Measurements from ENCODE around the gene EEF1AKMT1. TPM values are rescaled to one million over a fixed set of nuclear protein-coding genes. Genes with fewer than 3 reads are reported as not detected.
A peak's percentile ranks its signal among the peaks of the same experiment; 100 is the strongest.
"Not testable (repeated sequence)": the region's sequence is repeated elsewhere in the genome, so short reads cannot be mapped to it uniquely, and the experiment has no call there.

Gene EEF1AKMT1
- total and polyA plus RNA-seq, 4 donors = 9.1 to 12.5 (median 10.7) TPM

DNA sequence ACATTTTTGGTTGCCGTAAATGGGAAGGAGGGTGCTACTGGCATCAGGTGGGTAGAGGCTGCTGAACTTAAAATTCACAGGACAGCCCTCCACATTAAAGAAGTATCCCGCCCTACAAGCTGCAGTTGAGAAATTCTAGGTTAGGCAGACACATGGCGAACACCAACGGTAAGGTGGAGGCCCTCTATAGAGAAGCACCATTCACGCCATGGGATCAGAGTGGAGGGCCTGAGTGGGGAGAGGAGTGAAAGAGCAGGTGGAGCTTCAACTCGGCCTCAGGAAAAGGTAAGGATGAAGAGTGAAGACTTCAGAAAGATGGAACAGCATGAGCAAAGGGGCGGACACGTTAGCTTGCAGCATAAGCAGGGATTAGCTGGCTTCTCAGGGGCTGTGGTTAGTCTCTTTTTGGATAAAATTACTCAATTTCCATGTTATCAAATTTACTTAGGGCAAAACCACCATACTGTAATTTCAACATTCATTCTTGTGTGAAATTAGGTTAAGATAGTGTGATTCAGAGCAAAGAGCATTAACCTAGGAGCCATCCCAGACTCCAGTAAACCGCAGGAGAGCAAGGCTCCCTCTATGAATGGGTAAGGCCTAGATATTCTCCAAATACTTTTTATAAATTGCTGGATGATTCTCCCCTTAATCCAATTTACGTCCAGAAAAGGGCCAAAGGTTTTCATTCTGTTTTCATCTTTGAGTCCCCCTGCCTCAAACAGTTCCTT lies 1.2 kb downstream of the EEF1AKMT1 start:
- intact Hi-C loops (cut with DNase I) = loop anchor here (5.0 to 10.0 kb wide), 4 partner anchors 40 to 205 kb away; partner anchors contain the start of gene IFT88 (in 1 of the 2)
- peak overlapping the region; percentile 12 to 55 for H3K4me3 ChIP-seq (ENCODE audit: low read length in 2 of 2)
- no peaks in the 10 kb centered on the region for H3K4me1 ChIP-seq (ENCODE audit: control insufficient read depth in 1 of 2, insufficient read depth in 2 of 2, low read length in 2 of 2)
- no peaks in the 10 kb centered on the region for H3K27me3 ChIP-seq (ENCODE audit: control insufficient read depth in 1 of 2, insufficient read depth in 2 of 2, low read length in 1 of 2)
- H3K9me3 ChIP-seq (ENCODE audit: control insufficient read depth, low read length) = no peaks in the 10 kb centered on the region
- H3K36me3 ChIP-seq (ENCODE audit: control insufficient read depth in 1 of 2, insufficient read depth in 2 of 2, low read length in 1 of 2) = peaks cover 0 to 9% of the 10 kb centered on the region in 2 donors
- DNase-seq = no peak
- WGBS, 2 donors = 87% methylated on average over 10 of the region's 10 CpGs
- ATAC-seq (ENCODE audit: low FRiP score) = no peak
- no peak overlapping the region for H3K27ac ChIP-seq (ENCODE audit: low read depth in 1 of 2, low read length in 2 of 2)

DNA sequence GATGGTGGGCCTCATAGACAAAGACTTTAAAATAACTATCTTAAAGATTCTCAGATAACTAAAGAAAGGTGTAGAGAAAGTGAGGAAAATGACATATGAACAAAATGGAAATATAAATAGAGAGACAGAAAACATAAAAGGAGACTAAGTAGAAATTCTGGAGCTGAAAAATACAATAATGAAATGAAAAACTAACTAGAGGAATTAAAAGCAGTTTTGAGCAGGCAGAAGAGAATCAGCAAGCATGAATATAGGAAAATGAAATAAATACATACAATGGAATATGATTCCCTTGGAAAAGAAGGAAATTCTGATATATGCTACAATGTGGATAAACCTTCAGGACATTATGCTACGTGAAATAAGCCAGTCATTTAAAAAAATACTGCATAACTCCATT lies 3.9 kb downstream of the EEF1AKMT1 start:
- Histone ChIP-seq H3K4me1 (ENCODE audit: control insufficient read depth in 1 of 2, insufficient read depth in 2 of 2, low read length in 2 of 2) (no peaks in the 10 kb centered on the region), H3K9me3 (ENCODE audit: control insufficient read depth, low read length) (no peaks in the 10 kb centered on the region), H3K4me3 (ENCODE audit: low read length in 2 of 2) (no peak overlapping the region), H3K27ac (ENCODE audit: low read depth in 1 of 2, low read length in 2 of 2) (no peak overlapping the region), H3K36me3 (ENCODE audit: control insufficient read depth in 1 of 2, insufficient read depth in 2 of 2, low read length in 1 of 2) (peaks cover 0 to 9% of the 10 kb centered on the region in 2 donors), H3K27me3 (ENCODE audit: control insufficient read depth in 1 of 2, insufficient read depth in 2 of 2, low read length in 1 of 2) (no peaks in the 10 kb centered on the region)
- intact Hi-C loops (cut with DNase I) = loop anchor here (5.0 to 10.0 kb wide), 4 partner anchors 42 to 203 kb away; partner anchors contain the start of gene IFT88 (in 1 of the 2)
- 98 to 100% methylated on average over 1 of the region's 1 CpG for WGBS, 2 donors
- DNase-seq = no peak
- no peak for ATAC-seq (ENCODE audit: low FRiP score)

DNA sequence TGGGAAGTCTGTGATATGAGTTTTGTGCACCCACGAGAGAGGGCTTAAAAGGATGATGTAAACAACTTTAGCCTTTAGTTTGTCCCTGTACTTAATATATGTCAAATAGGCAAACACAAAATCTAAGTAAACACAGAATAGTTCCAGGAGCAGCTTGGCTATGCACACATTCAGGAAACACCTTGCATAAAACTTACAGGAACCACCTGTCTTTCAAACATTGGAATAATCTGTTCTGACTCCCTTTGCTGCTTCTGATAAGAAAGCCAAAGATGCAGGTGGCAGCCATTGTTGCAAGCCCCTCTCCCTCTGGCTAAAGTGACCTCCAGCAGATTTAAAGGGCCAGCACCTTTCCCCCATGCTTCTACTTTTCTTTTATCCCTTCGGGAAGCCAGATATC lies 4.7 kb downstream of the EEF1AKMT1 start:
- no peaks in the 10 kb centered on the region for H3K9me3 ChIP-seq (ENCODE audit: control insufficient read depth, low read length)
- no peak overlapping the region for H3K27ac ChIP-seq (ENCODE audit: low read depth in 1 of 2, low read length in 2 of 2)
- no peak for ATAC-seq (ENCODE audit: low FRiP score)
- H3K4me1 ChIP-seq (ENCODE audit: control insufficient read depth in 1 of 2, insufficient read depth in 2 of 2, low read length in 2 of 2) = no peaks in the 10 kb centered on the region
- H3K27me3 ChIP-seq (ENCODE audit: control insufficient read depth in 1 of 2, insufficient read depth in 2 of 2, low read length in 1 of 2) = no peaks in the 10 kb centered on the region
- peaks cover 0 to 9% of the 10 kb centered on the region in 2 donors for H3K36me3 ChIP-seq (ENCODE audit: control insufficient read depth in 1 of 2, insufficient read depth in 2 of 2, low read length in 1 of 2)
- 86 to 92% methylated on average over 2 of the region's 2 CpGs for WGBS, 2 donors
- no peak overlapping the region for H3K4me3 ChIP-seq (ENCODE audit: low read length in 2 of 2)
- intact Hi-C loops (cut with DNase I) = no loop called here
- DNase-seq = no peak

DNA sequence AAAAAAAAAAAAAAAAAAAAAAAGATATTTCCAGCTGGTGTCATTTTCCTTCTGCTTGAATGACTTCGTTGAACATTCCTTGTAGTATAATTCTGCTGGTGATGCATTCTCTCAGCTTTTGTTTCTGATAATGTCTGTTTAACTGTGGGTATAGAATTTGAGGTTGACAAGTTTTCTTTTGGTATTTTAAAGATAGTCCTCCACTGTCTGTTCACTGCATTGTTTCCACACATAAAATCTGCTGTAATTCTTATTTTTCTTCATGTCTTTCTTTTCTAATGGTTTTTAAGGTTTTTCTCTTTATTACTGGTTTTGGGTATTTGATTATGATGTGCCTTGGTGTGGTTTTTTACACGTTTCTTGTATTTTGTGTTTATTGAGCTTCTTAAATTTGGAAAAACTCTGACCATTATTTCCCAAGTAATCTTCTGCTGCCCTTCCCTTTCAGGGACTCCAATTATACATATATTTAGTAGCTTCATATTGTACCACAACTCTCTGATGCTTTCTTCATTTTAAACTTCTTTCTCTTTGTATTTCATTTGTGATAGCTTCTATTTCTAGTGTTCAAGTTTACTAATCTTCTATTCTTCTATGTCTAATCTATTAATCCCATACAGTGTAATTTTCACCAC lies 6.3 kb downstream of the EEF1AKMT1 start:
- DNase-seq (no peak), ATAC-seq (ENCODE audit: low FRiP score) (no peak)
- H3K4me1 ChIP-seq (ENCODE audit: control insufficient read depth in 1 of 2, insufficient read depth in 2 of 2, low read length in 2 of 2) = no peaks in the 10 kb centered on the region
- intact Hi-C loops (cut with DNase I) = no loop called here
- H3K27me3 ChIP-seq (ENCODE audit: control insufficient read depth in 1 of 2, insufficient read depth in 2 of 2, low read length in 1 of 2) = no peaks in the 10 kb centered on the region
- WGBS, 2 donors = 96 to 98% methylated on average over 2 of the region's 2 CpGs
- no peaks in the 10 kb centered on the region for H3K9me3 ChIP-seq (ENCODE audit: control insufficient read depth, low read length)
- H3K4me3 ChIP-seq (ENCODE audit: low read length in 2 of 2) = no peak overlapping the region
- peaks cover 0 to 9% of the 10 kb centered on the region in 2 donors for H3K36me3 ChIP-seq (ENCODE audit: control insufficient read depth in 1 of 2, insufficient read depth in 2 of 2, low read length in 1 of 2)
- H3K27ac ChIP-seq (ENCODE audit: low read depth in 1 of 2, low read length in 2 of 2) = no peak overlapping the region

DNA sequence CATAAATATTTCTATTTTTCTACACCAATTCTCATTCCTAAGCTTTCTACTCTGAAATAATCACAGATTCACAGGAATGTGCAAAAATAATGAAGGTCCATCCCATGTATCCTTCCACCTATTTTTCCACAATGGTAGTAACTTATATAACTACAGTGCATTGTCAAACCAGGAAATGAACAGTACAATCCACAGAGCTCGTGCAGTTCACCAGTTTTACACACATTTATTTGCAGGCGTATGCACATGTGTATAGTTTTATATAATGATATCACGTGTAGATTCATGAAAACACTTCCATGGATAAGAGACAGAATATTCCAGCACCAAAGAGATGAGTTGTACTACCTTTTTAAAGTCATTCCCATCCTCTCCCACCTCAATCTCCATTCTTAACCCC lies 12.9 kb downstream of the EEF1AKMT1 start:
- H3K4me1 ChIP-seq (ENCODE audit: control insufficient read depth in 1 of 2, insufficient read depth in 2 of 2, low read length in 2 of 2) = no peaks in the 10 kb centered on the region
- H3K36me3 ChIP-seq (ENCODE audit: control insufficient read depth in 1 of 2, insufficient read depth in 2 of 2, low read length in 1 of 2) = peaks cover 0 to 5% of the 10 kb centered on the region in 2 donors
- H3K4me3 ChIP-seq (ENCODE audit: low read length in 2 of 2) = no peak overlapping the region
- H3K27me3 ChIP-seq (ENCODE audit: control insufficient read depth in 1 of 2, insufficient read depth in 2 of 2, low read length in 1 of 2) = no peaks in the 10 kb centered on the region
- WGBS, 2 donors = 81% methylated on average over 3 of the region's 3 CpGs
- no peak overlapping the region for H3K27ac ChIP-seq (ENCODE audit: low read depth in 1 of 2, low read length in 2 of 2)
- intact Hi-C loops (cut with DNase I) = no loop called here
- no peak for DNase-seq
- no peaks in the 10 kb centered on the region for H3K9me3 ChIP-seq (ENCODE audit: control insufficient read depth, low read length)
- ATAC-seq (ENCODE audit: low FRiP score) = no peak

DNA sequence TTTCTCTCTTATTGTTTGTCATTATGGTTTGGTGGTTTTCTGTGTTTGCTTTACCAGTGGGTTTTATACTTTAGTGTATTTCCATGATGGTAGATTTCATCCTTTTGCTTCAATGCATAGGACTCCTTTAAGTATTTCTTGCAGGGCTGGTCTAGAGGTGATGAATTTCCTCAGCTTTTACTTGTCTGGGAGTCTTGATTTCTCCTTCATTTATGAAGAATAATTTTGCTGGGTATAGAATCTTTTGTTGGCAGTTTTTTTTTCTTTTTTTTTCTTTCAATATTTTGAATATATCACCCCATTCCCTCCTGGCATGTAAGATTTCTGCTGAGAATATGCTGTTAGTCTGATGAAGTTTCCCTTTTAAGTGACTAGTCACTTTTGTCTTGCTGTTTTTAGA lies 19.8 kb downstream of the EEF1AKMT1 start:
- DNase-seq (no peak), ATAC-seq (ENCODE audit: low FRiP score) (no peak)
- Histone ChIP-seq H3K4me3 (ENCODE audit: low read length in 2 of 2) (no peak overlapping the region), H3K27ac (ENCODE audit: low read depth in 1 of 2, low read length in 2 of 2) (no peak overlapping the region), H3K9me3 (ENCODE audit: control insufficient read depth, low read length) (peaks cover 6% of the 10 kb centered on the region), H3K4me1 (ENCODE audit: control insufficient read depth in 1 of 2, insufficient read depth in 2 of 2, low read length in 2 of 2) (no peaks in the 10 kb centered on the region), H3K36me3 (ENCODE audit: control insufficient read depth in 1 of 2, insufficient read depth in 2 of 2, low read length in 1 of 2) (peaks cover 0 to 7% of the 10 kb centered on the region in 2 donors), H3K27me3 (ENCODE audit: control insufficient read depth in 1 of 2, insufficient read depth in 2 of 2, low read length in 1 of 2) (no peaks in the 10 kb centered on the region)
- intact Hi-C loops (cut with DNase I) = no loop called here

DNA sequence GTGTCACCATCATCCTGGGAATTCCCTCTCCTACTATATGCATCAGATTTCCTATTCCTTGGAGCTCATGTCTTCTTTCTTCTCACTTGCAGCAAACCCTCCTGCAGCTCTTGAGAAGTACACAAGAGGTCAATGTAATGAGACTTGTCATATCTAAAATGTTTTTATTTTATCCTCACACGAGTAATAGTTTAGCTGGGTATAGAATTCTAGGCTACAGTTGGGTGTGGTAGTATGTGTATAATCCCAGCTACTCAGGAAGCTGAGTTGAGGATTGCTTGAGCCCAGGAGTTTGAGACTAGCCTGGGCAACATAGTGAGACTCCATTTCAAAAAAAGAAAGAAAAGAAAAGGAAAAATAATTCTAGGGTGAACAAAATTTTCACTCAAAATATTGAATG lies 24.4 kb downstream of the EEF1AKMT1 start:
- H3K27me3 ChIP-seq (ENCODE audit: control insufficient read depth in 1 of 2, insufficient read depth in 2 of 2, low read length in 1 of 2) = no peaks in the 10 kb centered on the region
- ATAC-seq (ENCODE audit: low FRiP score) (no peak), DNase-seq (no peak)
- H3K36me3 ChIP-seq (ENCODE audit: control insufficient read depth in 1 of 2, insufficient read depth in 2 of 2, low read length in 1 of 2) = peaks cover 0 to 3% of the 10 kb centered on the region in 2 donors
- H3K4me3 ChIP-seq (ENCODE audit: low read length in 2 of 2) = no peak overlapping the region
- no peak overlapping the region for H3K27ac ChIP-seq (ENCODE audit: low read depth in 1 of 2, low read length in 2 of 2)
- H3K9me3 ChIP-seq (ENCODE audit: control insufficient read depth, low read length) = peaks cover 2% of the 10 kb centered on the region
- intact Hi-C loops (cut with DNase I) = no loop called here
- no peaks in the 10 kb centered on the region for H3K4me1 ChIP-seq (ENCODE audit: control insufficient read depth in 1 of 2, insufficient read depth in 2 of 2, low read length in 2 of 2)
- 88 to 91% methylated on average over 1 of the region's 1 CpG for WGBS, 2 donors

DNA sequence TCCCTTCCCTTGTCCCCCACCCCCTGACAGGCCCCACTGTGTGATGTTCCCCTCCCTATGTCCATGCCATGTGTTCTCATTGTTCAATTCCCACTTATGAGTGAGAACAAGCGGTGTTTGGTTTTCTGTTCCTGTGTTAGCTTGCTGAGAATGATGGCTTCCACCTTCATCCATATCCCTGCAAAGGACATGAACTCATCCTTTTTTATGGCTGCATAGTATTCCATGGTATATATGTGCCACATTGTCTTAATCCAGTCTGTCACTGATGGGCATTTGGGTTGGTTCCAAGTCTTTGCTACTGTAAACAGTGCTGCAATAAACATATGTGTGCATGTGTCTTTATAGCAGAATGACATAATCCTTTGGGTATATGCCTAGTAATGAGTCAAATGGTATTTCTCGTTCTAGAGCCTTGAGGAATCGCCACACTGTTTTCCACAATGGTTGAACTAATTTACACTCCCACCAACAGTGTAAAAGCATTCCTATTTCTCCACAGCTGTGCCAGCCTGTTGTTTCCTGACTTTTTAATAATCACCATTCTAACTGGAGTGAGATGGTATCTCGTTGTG lies 29.8 kb downstream of the EEF1AKMT1 start:
- intact Hi-C loops (cut with DNase I); H3K36me3 ChIP-seq (ENCODE audit: control insufficient read depth in 1 of 2, insufficient read depth in 2 of 2, low read length in 1 of 2); H3K4me3 ChIP-seq (ENCODE audit: low read length in 2 of 2); DNase-seq; H3K27me3 ChIP-seq (ENCODE audit: control insufficient read depth in 1 of 2, insufficient read depth in 2 of 2, low read length in 1 of 2); H3K4me1 ChIP-seq (ENCODE audit: control insufficient read depth in 1 of 2, insufficient read depth in 2 of 2, low read length in 2 of 2); ATAC-seq (ENCODE audit: low FRiP score); H3K27ac ChIP-seq (ENCODE audit: low read depth in 1 of 2, low read length in 2 of 2); H3K9me3 ChIP-seq (ENCODE audit: control insufficient read depth, low read length): not testable (repeated sequence)
- whole genome bisulfite sequencing, 2 donors = 92 to 93% methylated on average over 4 of the region's 4 CpGs
